Neural cell (in vitro differentiated cells): ENCODE results near the gene TMEM259. TPM values are rescaled to one million over a fixed set of nuclear protein-coding genes. Genes with fewer than 3 reads are reported as not detected.

Experiments
- H2AFZ ChIP-seq: fragments of 200-600, 300-800 bp; sonication (generic), shearing (Covaris generic); 2 replicates; pipeline ENCODE4 v1.6.0; 2014; ENCODE audit warnings: low read depth, mild to moderate bottlenecking, antibody characterized with exemption, low read length, moderate library complexity
- H3F3A ChIP-seq: fragments of 200-600 bp; shearing (Covaris generic); 2 replicates; pipeline ENCODE4 v1.6.1; 2016; ENCODE audit warnings: mild to moderate bottlenecking, moderate library complexity, mixed read lengths, antibody characterized with exemption, low read length; ENCODE audit not compliant: insufficient read depth, poor library complexity, severe bottlenecking
- H3K27ac ChIP-seq: fragments of 200-600, 300-800 bp; sonication (generic), shearing (Covaris generic); 2 replicates; pipeline ENCODE4 v1.5.1; 2014; ENCODE audit warnings: mild to moderate bottlenecking, low read length, moderate library complexity
- H3K27me3 ChIP-seq: fragments of 300-800, 200-600 bp; sonication (generic), shearing (Covaris generic); 2 replicates; pipeline ENCODE4 v1.6.0; 2014; ENCODE audit warnings: mild to moderate bottlenecking, low read depth, low read length, moderate library complexity; ENCODE audit not compliant: insufficient read depth
- H3K36me3 ChIP-seq: fragments of 300-800, 200-600 bp; sonication (generic), shearing (Covaris generic); 2 replicates; pipeline ENCODE4 v1.5.1; 2014; ENCODE audit warnings: mild to moderate bottlenecking, antibody characterized with exemption, low read length, moderate library complexity; ENCODE audit not compliant: insufficient read depth
- H3K4me2 ChIP-seq: fragments of 300-800, 200-600 bp; sonication (generic), shearing (Covaris generic); 2 replicates; pipeline ENCODE4 v1.6.0; 2014; ENCODE audit warnings: mild to moderate bottlenecking, low read length
- H3K4me3 ChIP-seq: fragments of 300-800, 200-600 bp; sonication (generic), shearing (Covaris generic); 2 replicates; pipeline ENCODE4 v1.5.1; 2014; ENCODE audit warnings: mild to moderate bottlenecking, low read length, moderate library complexity
- H3K79me2 ChIP-seq: fragments of 200-600 bp; shearing (Covaris generic); replicated peaks from 2 replicates; pipeline ENCODE4 v1.6.0; 2014; ENCODE audit warnings: mild to moderate bottlenecking, low read length, moderate library complexity; ENCODE audit not compliant: insufficient read depth
- H3K9ac ChIP-seq: fragments of 300-800, 200-600 bp; sonication (generic), shearing (Covaris generic); 2 replicates; pipeline ENCODE4 v1.6.1; 2016; ENCODE audit warnings: mild to moderate bottlenecking, low read length, mixed read lengths
- H3K9me2 ChIP-seq: fragments of 200-600 bp; shearing (Covaris generic); 2 replicates; pipeline ENCODE4 v1.6.1; 2016; ENCODE audit warnings: mild to moderate bottlenecking, low read length, mixed read lengths; ENCODE audit not compliant: insufficient read depth
- H3K9me3 ChIP-seq: fragments of 200-600, 300-800 bp; sonication (generic), shearing (Covaris generic); 2 replicates; pipeline ENCODE4 v1.6.1; 2016; ENCODE audit warnings: mild to moderate bottlenecking, mixed run types, low read length, moderate library complexity, mixed read lengths
- H4K20me1 ChIP-seq: fragments of 200-600 bp; shearing (Covaris generic); 2 replicates; pipeline ENCODE4 v1.6.1; 2016; ENCODE audit warnings: mild to moderate bottlenecking, mixed run types; ENCODE audit not compliant: insufficient read depth
- CTCF ChIP-seq: fragments of 450-650 bp; IDR thresholded peaks from 2 replicates; pipeline ENCODE4 v1.5.1; 2014; ENCODE audit warnings: antibody characterized with exemption, mild to moderate bottlenecking, moderate library complexity; ENCODE audit not compliant: poor library complexity, severe bottlenecking
- EP300 ChIP-seq: fragments of 450-650 bp; conservative IDR thresholded peaks from 2 replicates; pipeline ENCODE4 v1.6.1; 2014; ENCODE audit warnings: antibody characterized with exemption, mild to moderate bottlenecking, moderate library complexity; ENCODE audit not compliant: poor library complexity, severe bottlenecking
- EZH2 ChIP-seq: fragments of 200-600, 300-800 bp; shearing (Covaris generic), sonication (generic); IDR thresholded peaks from 2 replicates; pipeline ENCODE4 v1.6.1; 2014; ENCODE audit warnings: antibody characterized with exemption, low read length, borderline replicate concordance, mild to moderate bottlenecking; ENCODE audit not compliant: insufficient read depth, poor library complexity, severe bottlenecking
- MXI1 ChIP-seq: fragments of 450-650 bp; conservative IDR thresholded peaks from 2 replicates; pipeline ENCODE4 v1.6.1; 2014; ENCODE audit warnings: antibody characterized with exemption, mild to moderate bottlenecking; ENCODE audit not compliant: poor library complexity, severe bottlenecking
- POLR2AphosphoS5 ChIP-seq: IDR thresholded peaks from 2 replicates; pipeline ENCODE4 v1.6.1; 2012
- RAD21 ChIP-seq: fragments of 450-650 bp; conservative IDR thresholded peaks from 2 replicates; pipeline ENCODE4 v1.6.1; 2014; ENCODE audit warnings: antibody characterized with exemption, mild to moderate bottlenecking, moderate library complexity
- SMC3 ChIP-seq: fragments of 450-650 bp; conservative IDR thresholded peaks from 2 replicates; pipeline ENCODE4 v1.6.1; 2014; ENCODE audit warnings: antibody characterized with exemption, mild to moderate bottlenecking, moderate library complexity; ENCODE audit not compliant: poor library complexity
- TAF1 ChIP-seq: IDR thresholded peaks from 2 replicates; pipeline ENCODE4 v1.6.1; 2012; ENCODE audit warnings: low read depth
- polyA plus RNA-seq: library from polyadenylated mRNA; depleted of rRNA; stranded (reverse); fragments of >200 nt; gene quantifications from 2 replicates; pipeline ENCODE4 v1.2.3, GENCODE V29; 2014
- TF ChIP-seq, protein P1 (sequence below): IDR thresholded peaks from 2 replicates; pipeline ENCODE4 v1.6.1; 2012; ENCODE audit warnings: borderline replicate concordance

TMEM259 gene
- polyA plus RNA-seq, 1 donor from 2014 or later = 176 TPM

- Histone ChIP-seq H3K36me3 (no peaks in the 10 kb centered on the region), H3K27ac (no peak overlapping the region), H3F3A (no peaks in the 10 kb centered on the region), H3K4me3 (peak overlapping the region; percentile 81), H3K79me2 (no peaks in the 10 kb centered on the region), H4K20me1 (no peaks in the 10 kb centered on the region), H3K4me2 (peak overlapping the region; percentile 80), H3K27me3 (no peaks in the 10 kb centered on the region), H2AFZ (no peak overlapping the region), H3K9me2 (no peaks in the 10 kb centered on the region), H3K9ac (peak overlapping the region; percentile 41), H3K9me3 (no peaks in the 10 kb centered on the region)
- peak; percentile 27 for TF ChIP-seq POLR2AphosphoS5
- TF ChIP-seq EZH2 = no peak
- TF ChIP-seq, protein P1, sequence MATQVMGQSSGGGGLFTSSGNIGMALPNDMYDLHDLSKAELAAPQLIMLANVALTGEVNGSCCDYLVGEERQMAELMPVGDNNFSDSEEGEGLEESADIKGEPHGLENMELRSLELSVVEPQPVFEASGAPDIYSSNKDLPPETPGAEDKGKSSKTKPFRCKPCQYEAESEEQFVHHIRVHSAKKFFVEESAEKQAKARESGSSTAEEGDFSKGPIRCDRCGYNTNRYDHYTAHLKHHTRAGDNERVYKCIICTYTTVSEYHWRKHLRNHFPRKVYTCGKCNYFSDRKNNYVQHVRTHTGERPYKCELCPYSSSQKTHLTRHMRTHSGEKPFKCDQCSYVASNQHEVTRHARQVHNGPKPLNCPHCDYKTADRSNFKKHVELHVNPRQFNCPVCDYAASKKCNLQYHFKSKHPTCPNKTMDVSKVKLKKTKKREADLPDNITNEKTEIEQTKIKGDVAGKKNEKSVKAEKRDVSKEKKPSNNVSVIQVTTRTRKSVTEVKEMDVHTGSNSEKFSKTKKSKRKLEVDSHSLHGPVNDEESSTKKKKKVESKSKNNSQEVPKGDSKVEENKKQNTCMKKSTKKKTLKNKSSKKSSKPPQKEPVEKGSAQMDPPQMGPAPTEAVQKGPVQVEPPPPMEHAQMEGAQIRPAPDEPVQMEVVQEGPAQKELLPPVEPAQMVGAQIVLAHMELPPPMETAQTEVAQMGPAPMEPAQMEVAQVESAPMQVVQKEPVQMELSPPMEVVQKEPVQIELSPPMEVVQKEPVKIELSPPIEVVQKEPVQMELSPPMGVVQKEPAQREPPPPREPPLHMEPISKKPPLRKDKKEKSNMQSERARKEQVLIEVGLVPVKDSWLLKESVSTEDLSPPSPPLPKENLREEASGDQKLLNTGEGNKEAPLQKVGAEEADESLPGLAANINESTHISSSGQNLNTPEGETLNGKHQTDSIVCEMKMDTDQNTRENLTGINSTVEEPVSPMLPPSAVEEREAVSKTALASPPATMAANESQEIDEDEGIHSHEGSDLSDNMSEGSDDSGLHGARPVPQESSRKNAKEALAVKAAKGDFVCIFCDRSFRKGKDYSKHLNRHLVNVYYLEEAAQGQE = no peak
Measured at GRCh38 chr19:1038978-1039645, 18.2 kb upstream of the TMEM259 start.

- H3K27me3 ChIP-seq = no peaks in the 10 kb centered on the region
- no peak overlapping the region for H3K4me2 ChIP-seq
- TF ChIP-seq POLR2AphosphoS5 (no peak), TAF1 (no peak), SMC3 (no peak)
- H3K79me2 ChIP-seq = no peaks in the 10 kb centered on the region
- no peaks in the 10 kb centered on the region for H3K36me3 ChIP-seq
- no peak overlapping the region for H3K4me3 ChIP-seq
- H3F3A ChIP-seq = no peaks in the 10 kb centered on the region
- no peaks in the 10 kb centered on the region for H4K20me1 ChIP-seq
- no peaks in the 10 kb centered on the region for H3K9me2 ChIP-seq
- H3K27ac ChIP-seq = no peak overlapping the region
- H2AFZ ChIP-seq = no peak overlapping the region
- no peaks in the 10 kb centered on the region for H3K9me3 ChIP-seq
- no peak overlapping the region for H3K9ac ChIP-seq
Measured at GRCh38 chr19:1037621-1038064, 16.7 kb upstream of the TMEM259 start.

GRCh38 chr19:1035998-1036621 lies 15.2 kb upstream of the TMEM259 start:
- no peak overlapping the region for H3K4me3 ChIP-seq
- no peak overlapping the region for H3K9ac ChIP-seq
- TF ChIP-seq, protein P1 = no peak
- TF ChIP-seq RAD21 (no peak), POLR2AphosphoS5 (no peak), EP300 (no peak), TAF1 (no peak), CTCF (no peak), MXI1 (no peak), SMC3 (no peak), EZH2 (no peak)
- no peaks in the 10 kb centered on the region for H3K9me3 ChIP-seq
- no peak overlapping the region for H3K4me2 ChIP-seq
- no peaks in the 10 kb centered on the region for H3F3A ChIP-seq
- H3K79me2 ChIP-seq = no peaks in the 10 kb centered on the region
- H3K27ac ChIP-seq = no peak overlapping the region
- no peak overlapping the region for H2AFZ ChIP-seq
- H3K9me2 ChIP-seq = no peaks in the 10 kb centered on the region
- no peaks in the 10 kb centered on the region for H3K36me3 ChIP-seq
- no peaks in the 10 kb centered on the region for H3K27me3 ChIP-seq
- H4K20me1 ChIP-seq = no peaks in the 10 kb centered on the region
